Esophagus squamous epithelium (tissue), 4 donors: ENCODE measurements around the gene PRKCQ.

Experiments used
- POLR2A ChIP-seq, 4 donors: fragments of 450-650 bp; IDR thresholded peaks; one replicate each; pipeline ENCODE4 v1.6.1; 2017; ENCODE audit warnings: antibody characterized with exemption in 4 of 4, mild to moderate bottlenecking in 4 of 4, moderate library complexity in 3 of 4
- TF ChIP-seq, protein P1 (sequence below), 6 experiments: fragments of 450-650 bp in 4 of 6; fragments of 200-600 bp in 2 of 6; sonication (generic) in 2 of 6; IDR thresholded peaks; one replicate each; pipeline ENCODE4 v1.5.1; 2016 to 2019; ENCODE audit warnings: antibody characterized with exemption in 6 of 6, mild to moderate bottlenecking in 4 of 6, moderate library complexity in 4 of 6

DNA sequence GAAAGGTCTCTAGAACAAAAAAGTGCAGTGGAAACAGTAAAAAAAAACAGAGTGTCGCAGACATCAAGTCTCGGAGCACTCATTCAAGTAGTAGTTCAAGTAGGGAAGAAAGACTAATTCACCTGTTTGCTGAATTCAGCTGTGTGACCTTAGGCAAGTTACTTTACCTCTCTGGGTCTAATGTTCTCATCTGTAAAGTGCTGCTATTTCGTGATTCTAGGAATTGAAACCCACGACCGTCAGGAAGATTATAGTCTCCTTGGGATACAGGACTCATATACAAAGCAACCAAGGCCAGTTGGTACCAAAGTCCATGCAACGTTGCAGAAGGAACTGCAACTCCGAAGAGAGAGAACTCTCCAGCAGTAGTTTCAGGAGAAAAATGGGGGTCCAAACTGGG lies 26.1 kb downstream of the PRKCQ start:
- TF ChIP-seq, protein P1, sequence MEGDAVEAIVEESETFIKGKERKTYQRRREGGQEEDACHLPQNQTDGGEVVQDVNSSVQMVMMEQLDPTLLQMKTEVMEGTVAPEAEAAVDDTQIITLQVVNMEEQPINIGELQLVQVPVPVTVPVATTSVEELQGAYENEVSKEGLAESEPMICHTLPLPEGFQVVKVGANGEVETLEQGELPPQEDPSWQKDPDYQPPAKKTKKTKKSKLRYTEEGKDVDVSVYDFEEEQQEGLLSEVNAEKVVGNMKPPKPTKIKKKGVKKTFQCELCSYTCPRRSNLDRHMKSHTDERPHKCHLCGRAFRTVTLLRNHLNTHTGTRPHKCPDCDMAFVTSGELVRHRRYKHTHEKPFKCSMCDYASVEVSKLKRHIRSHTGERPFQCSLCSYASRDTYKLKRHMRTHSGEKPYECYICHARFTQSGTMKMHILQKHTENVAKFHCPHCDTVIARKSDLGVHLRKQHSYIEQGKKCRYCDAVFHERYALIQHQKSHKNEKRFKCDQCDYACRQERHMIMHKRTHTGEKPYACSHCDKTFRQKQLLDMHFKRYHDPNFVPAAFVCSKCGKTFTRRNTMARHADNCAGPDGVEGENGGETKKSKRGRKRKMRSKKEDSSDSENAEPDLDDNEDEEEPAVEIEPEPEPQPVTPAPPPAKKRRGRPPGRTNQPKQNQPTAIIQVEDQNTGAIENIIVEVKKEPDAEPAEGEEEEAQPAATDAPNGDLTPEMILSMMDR (IDR thresholded peaks at IDR 0.05), result no peak
- no peak for TF ChIP-seq POLR2A (IDR thresholded peaks at IDR 0.05)
